GM18511 (cell line): ENCODE data around the gene LRRC27.
"Not testable (repeated sequence)": the region's sequence is repeated elsewhere in the genome, so short reads cannot be mapped to it uniquely, and the experiment has no call there.

Experiments used
- ATAC-seq: cut with Tn5 transposase; IDR thresholded peaks from one replicate; pipeline ENCODE4 v1.9.1; 2021; ENCODE audit warnings: mild to moderate bottlenecking, moderate library complexity; ENCODE audit not compliant: unreplicated experiment

The LRRC27 gene

GRCh38 chr10:132369636-132370185, 37.7 kb downstream of the LRRC27 start:
- no peak for ATAC-seq

- no peak for ATAC-seq
These were observed 38.7 kb downstream of the LRRC27 start for GRCh38 chr10:132370426-132371340.

- ATAC-seq: no peak
These were observed 39.7 kb downstream of the LRRC27 start for GRCh38 chr10:132371641-132372081.

DNA sequence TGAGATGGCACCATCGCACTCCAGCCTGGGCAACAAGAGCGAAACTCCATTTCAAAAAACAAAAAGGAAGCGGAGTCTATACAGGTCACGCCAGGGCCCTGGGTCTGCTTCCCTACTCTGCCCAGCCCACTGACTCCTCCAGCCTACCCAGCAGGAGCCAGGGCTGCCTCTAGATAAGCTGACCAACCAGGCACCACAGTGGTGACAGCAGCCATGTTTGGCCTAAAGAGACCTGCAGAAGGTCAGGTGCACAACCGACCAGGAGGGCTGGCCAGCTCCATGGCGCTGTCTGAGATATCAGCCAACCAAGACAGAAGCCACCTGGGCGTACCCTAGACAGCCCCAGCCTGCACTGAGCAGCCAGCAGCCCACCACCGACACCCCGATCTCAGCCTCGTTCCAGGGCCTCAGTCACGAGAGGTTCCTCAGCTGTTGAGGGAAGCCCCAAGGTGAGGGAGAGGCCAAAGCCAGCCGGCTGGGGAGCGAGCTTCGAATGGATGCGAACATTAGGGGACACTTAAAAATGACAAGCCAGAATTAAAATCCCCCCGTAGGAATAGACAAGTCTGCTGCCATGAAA, 40.6 kb downstream of the LRRC27 start:
- ATAC-seq: no peak

- no peak for ATAC-seq
These were observed 41.4 kb downstream of the LRRC27 start for GRCh38 chr10:132373241-132373955.

GRCh38 chr10:132374176-132374575, 42.2 kb downstream of the LRRC27 start:
- ATAC-seq: no peak

DNA sequence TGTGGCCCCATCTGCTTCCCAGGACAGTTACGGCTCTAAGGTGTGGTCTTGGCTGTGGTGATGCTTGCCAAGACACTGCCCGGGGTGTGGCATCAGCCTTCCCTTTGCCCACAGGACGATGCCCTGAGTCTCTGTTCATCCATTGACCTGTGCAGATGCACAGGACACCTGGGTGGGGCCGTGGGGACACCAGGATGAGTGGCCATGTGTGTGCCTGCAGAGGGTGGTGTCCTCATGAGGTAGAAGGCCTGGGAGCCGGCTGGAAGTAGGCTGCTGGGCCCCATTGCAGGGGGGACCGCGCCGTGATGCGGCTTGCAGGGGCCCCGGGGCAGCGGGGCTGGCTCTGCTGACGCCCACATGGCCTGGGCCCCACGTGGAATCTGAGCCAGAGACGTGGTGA, 42.6 kb downstream of the LRRC27 start:
- ATAC-seq: no peak

DNA sequence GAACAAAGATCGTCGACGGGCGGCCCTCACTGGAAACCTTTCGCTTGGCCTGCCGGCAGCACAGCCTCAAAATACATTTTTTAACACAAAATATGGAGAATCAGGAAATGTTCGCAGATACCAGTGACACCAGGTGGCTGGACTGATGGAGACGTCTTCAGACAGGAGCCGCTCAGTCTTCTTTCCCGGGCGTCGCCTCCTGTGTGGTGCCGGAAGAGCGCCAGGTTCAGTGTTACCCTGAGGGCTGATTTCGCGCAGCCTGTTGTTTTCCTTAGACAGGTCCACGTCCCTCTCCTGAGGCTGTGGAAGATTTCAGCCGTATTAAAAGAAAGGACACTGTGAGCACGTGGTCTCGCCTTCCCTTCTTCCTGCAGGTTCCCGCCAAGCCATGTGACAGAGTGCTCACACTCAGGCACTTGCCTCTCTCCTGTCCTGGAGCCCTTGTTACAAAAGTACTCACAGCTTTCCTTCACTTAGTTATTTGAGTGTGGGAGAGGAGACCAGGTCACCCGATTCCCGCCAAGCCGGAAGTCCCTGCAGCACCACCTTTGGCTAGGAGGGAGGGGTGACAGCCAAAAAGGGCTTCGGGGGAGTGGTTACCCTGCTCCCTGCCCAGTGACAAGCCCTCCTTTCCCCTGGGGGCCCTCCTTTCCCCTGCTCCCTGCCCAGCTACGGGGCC, 43.3 kb downstream of the LRRC27 start:
- ATAC-seq: no peak

- ATAC-seq: no peak
These were observed 43.9 kb downstream of the LRRC27 start for GRCh38 chr10:132375795-132376297.

GRCh38 chr10:132376394-132376851, 44.4 kb downstream of the LRRC27 start:
- no peak for ATAC-seq

GRCh38 chr10:132377326-132377725, 45.3 kb downstream of the LRRC27 start:
- ATAC-seq: no peak

DNA sequence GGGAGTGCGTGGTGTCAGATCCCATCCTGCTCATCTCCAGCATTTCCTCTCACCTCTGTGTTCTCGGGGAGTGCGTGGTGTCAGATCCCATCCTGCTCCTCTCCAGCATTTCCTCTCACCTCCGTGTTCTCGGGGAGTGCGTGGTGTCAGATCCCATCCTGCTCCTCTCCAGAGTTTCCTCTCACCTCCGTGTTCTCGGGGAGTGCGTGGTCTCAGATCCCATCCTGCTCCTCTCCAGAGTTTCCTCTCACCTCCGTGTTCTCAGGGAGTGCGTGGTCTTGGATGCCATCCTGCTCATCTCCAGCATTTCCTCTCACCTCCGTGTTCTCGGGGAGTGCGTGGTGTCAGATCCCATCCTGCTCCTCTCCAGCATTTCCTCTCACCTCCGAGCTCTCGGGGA, 47.0 kb downstream of the LRRC27 start:
- not testable (repeated sequence) for ATAC-seq

- not testable (repeated sequence) for ATAC-seq
These were observed 49.0 kb downstream of the LRRC27 start for GRCh38 chr10:132380986-132381385.

- ATAC-seq: no peak
These were observed 49.7 kb downstream of the LRRC27 start for GRCh38 chr10:132381741-132382140.

DNA sequence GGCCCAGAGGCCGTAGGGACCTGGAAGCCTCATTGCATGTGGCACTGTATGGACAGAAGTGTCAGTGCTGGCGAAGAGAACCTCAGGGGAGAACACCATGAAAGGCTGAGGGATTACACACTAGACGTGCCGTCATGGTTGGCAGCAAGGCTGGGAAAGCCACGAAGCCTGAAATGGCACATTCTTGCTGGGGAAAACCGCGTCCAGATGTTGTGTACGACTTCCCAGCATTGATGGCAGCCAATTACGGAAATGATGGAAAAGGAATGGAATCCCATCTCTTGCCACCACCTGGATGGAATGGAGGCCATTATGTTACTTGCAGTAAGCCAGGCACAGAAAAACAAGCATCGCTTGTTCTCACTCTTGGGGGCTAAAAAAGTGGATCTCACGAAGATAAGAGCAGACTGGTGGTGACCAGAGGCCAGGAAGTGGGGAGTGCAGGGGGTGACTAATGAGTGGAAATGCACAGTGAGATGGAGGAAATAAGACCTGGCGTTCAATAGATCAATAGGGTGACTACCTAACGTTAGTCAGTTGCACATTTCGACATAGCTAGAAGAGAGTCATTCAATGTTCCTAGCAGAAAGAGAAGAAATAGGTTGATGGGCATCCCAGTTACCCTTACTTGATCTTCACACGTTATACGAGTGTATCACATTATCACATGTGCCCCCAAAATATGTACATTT, 50.4 kb downstream of the LRRC27 start:
- no peak for ATAC-seq

- ATAC-seq: no peak
These were observed 51.1 kb downstream of the LRRC27 start for GRCh38 chr10:132383101-132383500.

DNA sequence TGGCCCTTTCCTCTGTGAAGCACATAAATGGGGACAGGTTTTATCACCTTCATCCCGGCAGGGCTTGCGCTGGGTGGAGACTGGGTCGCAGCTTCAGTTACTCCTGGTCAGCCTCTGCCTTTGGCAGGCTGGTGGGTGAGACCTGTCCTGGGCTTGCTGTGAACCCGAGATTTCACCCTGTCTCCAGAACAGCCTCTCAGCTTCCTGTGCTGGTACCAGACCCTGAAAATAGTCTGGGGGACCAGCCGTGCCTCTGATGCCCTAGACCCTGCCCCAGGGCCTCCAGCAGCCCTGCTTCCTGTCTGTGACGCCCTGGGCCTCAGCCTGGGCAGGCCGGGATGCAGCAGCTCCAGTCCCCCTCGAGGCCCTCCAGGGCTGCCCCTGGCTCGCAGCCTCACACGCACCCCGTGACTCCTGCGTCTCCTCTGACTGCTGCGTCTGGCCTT, 51.8 kb downstream of the LRRC27 start:
- no peak for ATAC-seq

DNA sequence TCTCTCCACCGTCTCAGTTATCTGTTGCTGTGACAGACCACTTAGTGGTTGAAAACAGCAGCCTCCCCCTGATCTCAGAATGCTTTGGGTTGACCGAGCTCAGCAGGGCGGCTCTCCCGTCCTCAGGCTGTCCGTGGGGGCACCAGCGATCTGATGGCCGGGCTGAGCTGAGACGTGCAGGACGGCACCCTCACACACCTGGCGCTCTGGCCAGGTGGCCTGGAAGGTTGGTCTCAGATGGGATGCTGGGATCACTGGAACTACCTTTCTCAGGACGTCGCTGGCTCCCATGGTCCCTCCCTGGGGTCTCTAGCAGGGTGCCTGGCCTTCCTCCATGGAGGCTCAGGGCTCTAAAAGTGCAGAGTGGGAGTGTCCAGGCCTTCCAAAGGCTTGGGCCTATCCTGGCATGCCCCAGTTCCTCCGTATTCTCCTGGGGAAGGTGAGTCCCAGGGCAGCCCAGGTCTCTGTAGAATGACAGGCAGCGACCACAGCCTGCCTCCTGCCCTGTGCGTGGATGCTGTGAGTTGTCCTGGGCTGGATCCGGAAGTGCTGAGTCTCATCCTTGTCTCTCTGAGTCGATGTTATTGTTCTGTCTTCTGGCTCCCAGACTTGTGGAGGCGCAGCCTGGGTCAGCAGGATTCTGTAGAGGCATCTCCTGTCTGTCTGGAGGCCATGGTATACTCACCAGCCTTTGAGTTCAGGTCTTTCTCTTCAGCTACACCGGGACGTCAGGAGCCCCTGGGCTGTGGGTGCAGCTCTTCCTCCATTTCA, 52.8 kb downstream of the LRRC27 start:
- ATAC-seq: no peak

GRCh38 chr10:132385389-132385667, 53.3 kb downstream of the LRRC27 start:
- ATAC-seq: no peak
